GM18505 (cell line): Measurements from ENCODE around the gene NFKB1.
A peak's percentile ranks its signal among the peaks of the same experiment; 100 is the strongest.

Experiments used
- ATAC-seq: cut with Tn5 transposase; IDR thresholded peaks from one replicate; pipeline ENCODE4 v1.9.1; 2021; ENCODE audit not compliant: unreplicated experiment
- POLR2A ChIP-seq: IDR thresholded peaks from 4 replicates; pipeline ENCODE4 v1.6.1; 2011; ENCODE audit warnings: borderline replicate concordance; ENCODE audit not compliant: insufficient read depth, insufficient read length; ENCODE audit errors: extremely low read depth

The NFKB1 gene

GRCh38 chr4:102530986-102531385 is 29.8 kb downstream of the NFKB1 start:
- no peak for ATAC-seq
- TF ChIP-seq POLR2A: no peak

DNA sequence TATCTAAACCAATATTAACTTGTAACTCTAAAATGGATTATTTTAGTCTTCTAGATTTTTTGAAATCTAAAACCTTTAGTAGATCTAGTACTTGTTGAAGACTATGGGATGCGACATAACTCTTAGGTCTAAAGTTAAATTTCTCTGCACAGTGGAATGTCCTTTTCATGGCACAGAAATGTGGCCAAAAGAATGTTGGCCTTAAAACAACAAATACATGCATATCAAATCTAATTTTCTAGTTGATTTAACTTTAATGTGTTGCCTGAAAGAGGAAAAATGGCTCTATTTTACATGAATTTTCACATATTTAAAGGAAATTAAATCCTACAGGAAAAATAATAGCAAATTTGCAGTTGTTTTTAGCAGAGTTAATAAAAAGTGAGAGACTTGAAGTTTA is 30.3 kb downstream of the NFKB1 start:
- TF ChIP-seq POLR2A: no peak
- no peak for ATAC-seq

GRCh38 chr4:102533348-102533747 is 32.2 kb downstream of the NFKB1 start:
- ATAC-seq: no peak
- no peak for TF ChIP-seq POLR2A

DNA sequence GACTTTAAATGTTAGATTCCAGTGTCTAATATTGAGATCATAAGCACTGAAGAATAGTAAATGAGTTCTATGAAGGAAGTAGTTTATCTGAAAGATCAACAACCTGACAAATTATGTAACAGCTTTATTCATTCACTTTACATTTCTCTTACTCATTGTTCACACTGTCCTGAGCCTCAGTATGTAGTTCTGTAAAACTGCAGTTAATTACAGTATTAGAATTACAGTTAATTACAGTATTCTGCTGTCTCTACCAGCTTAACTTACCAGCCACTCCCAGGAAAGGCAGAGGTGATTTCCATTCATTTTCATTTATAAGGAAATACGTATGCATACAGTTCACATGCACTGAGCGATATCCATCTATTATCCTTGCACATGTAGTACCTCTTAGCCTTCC is 32.7 kb downstream of the NFKB1 start:
- ATAC-seq: no peak

DNA sequence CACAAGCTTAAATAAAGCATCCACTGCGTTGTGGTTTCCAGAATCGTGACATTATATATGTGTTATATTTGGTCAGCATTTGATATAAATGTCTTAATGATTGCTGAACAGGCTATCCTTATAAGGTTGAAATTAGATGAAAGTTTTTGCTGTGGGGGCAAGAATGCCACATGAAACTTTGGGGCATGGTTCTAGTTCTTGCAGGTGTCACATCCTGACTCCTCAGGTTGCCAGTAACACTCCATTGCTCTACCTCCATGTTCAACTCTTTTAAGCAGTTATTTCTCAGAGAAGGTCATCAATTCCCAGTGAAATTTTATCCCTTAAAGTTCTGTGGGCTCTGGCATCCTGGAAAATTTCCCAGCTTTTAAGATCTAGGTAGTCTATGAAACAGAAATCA is 33.7 kb downstream of the NFKB1 start:
- TF ChIP-seq POLR2A: no peak
- ATAC-seq: no peak

More for the DNA sequence above, 32.7 kb downstream of the NFKB1 start:
- TF ChIP-seq POLR2A: no peak

- peak; percentile 78 for ATAC-seq
- TF ChIP-seq POLR2A: no peak
These were observed 34.4 kb downstream of the NFKB1 start for GRCh38 chr4:102535398-102536082.

DNA sequence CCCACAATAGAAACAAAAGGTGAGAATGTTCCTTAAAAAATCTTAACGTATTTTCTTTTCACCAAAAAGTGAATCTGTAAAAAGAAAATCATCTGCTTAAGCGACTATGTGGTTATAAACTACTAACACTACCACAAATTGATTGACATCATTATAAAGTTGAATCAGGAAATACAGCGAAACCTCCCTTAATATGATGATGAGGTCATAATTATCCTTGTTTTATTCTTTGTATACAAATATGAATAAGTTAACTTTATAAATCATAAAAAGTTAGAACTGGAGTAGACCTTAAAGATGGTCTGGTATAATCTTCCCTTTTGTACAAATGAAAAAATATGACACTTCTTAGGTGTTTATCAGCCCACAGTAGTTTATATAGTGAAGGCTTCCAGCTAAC is 35.6 kb downstream of the NFKB1 start:
- no peak for ATAC-seq
- no peak for TF ChIP-seq POLR2A

- no peak for ATAC-seq
- TF ChIP-seq POLR2A: no peak
These were observed 36.1 kb downstream of the NFKB1 start for GRCh38 chr4:102537269-102537668.

- ATAC-seq: no peak
- TF ChIP-seq POLR2A: no peak
These were observed 40.5 kb downstream of the NFKB1 start for GRCh38 chr4:102541697-102542096.

DNA sequence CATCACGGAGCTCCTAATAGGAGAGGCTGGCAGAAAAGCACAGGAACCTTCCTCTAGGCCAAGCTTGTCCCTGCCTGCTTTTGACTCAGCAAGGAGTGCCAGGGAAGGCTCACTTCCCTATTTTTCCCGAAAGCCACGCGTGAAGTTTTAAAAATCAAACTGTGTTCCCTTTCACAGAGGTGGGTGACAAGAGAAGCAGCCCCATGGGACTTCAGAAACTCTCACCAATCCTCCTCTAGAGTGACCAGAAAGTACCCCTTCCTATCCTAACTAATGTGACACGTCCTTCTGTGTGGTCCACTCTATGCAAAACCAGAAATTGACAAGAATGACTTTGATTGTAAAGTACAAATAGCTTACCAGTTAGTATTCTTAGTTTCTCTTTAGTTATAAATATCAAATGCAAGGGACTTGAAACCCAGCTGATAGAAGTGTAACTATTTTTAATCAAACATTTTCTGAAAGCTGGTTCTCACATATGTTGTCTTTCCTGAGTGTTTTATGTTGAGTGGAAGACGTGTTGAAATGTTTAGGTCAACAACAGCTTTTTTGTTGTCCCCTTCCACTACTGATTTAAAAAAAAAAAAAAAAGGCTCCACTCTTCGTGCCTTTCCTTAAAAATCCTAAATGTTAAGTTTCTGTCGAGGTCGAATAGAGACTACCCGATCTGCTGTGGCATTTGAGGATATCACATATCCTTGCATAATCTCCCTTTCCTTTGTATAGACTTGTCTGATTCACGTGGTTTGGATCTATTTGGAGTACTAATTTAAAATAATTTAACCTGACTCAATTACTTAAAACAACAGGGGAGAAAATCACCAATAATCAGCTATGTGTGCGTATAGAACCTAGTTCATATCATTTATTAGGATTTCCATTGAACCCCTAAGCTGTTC is 42.1 kb downstream of the NFKB1 start:
- no peak for TF ChIP-seq POLR2A
- ATAC-seq: peak; percentile 75

DNA sequence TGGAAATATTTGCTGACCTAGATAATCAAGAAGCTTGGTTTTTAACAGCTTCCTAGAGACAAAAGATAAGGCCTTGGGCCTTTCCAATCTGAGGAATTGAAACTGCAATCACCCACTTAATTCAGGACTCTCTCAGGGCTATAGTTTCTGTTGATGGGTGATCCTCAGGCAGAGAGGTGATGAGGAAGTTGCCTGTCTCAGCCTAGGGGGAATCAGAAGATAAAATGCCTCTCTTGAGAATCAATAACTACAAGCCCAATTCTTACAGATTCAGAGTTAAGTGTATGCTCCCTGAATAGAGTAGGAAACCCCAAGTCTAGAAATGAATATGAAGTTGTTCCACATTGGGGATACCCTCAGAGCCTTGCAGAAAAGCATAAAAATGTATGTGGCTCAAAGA is 45.5 kb downstream of the NFKB1 start:
- no peak for TF ChIP-seq POLR2A
- ATAC-seq: no peak

DNA sequence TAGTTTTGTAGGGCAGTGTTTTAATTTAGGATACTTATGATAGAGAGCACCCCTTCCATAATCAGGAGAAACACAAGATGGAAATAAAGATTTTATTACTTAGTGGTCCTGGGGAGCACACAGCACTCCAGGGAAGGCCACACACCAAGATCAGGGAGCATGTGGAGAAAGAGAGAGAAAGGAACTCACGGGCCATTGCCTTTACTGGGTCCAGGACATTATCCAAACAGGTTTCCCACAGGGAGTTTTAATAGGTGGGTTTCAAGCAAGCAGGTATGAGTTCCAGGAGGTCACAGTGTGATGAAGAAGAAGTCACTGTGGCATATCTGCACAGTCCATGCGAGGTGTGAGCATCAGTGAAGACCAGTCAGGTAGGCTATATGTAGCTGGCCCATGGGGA is 46.8 kb downstream of the NFKB1 start:
- ATAC-seq: no peak
- TF ChIP-seq POLR2A: no peak

DNA sequence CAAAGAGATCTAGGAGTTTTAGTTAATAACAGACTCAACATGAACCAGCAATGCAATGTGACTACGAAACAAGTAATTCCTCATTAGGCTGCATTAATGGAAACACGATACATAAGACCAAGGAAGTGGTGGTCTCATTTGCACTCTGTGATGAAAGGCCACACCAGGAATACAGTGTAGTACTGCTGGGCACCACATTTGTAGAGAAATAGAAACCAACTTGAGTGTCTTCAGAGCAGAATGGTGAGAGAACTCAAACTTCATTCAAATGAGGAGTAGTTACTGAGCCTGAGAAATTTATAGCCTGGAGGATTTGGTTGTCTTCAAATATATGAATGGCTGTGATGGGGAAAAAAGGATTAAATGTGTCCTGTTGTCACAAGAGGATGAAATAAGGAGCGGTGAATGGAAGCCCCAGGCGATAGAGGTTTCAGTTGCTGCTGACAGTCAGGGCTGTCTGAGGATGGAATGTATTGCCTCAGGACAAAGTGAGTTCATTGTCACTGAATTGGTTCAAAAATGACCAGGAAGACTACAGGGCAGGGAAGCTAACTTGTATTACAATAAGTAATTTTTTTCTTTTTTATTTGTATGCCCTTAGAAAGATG is 50.9 kb downstream of the NFKB1 start:
- ATAC-seq: no peak
- TF ChIP-seq POLR2A: no peak
